Activated naive CD4-positive, alpha-beta T cell treated with anti-CD3 and anti-CD28 coated beads, Interleukin-2, amount 10 ng/mL, durations not matched to agents 7 days and 5 days (primary cell): ENCODE data around the gene TIMM8A.

Experiments used
- CTCF ChIA-PET: fragments of 350-600 bp; sonication (Branson Sonifier 250); formaldehyde crosslinking; loops from one replicate; lab custom pipeline; 2021; ENCODE audit warnings: antibody characterized with exemption; lab: Charles Lee
- DNase-seq: peaks from one replicate; pipeline ENCODE4 v3.0.0-alpha.2; 2020
- H3K27ac Mint-ChIP-seq: one replicate; pipeline ENCODE4 v1.8.0; 2021; ENCODE audit warnings: mild to moderate bottlenecking, moderate library complexity, mixed read lengths
- H3K27me3 Mint-ChIP-seq: one replicate; pipeline ENCODE4 v1.8.0; 2021; ENCODE audit warnings: mild to moderate bottlenecking, mixed read lengths
- H3K36me3 Mint-ChIP-seq: one replicate; pipeline ENCODE4 v1.8.0; 2021; ENCODE audit warnings: mixed read lengths
- H3K4me1 Mint-ChIP-seq: one replicate; pipeline ENCODE4 v1.8.0; 2021; ENCODE audit warnings: mixed read lengths
- H3K4me3 Mint-ChIP-seq: one replicate; pipeline ENCODE4 v1.8.0; 2021; ENCODE audit warnings: mild to moderate bottlenecking, moderate library complexity, mixed read lengths
- H3K9me3 Mint-ChIP-seq: one replicate; pipeline ENCODE4 v1.8.0; 2021; ENCODE audit warnings: mixed read lengths

TIMM8A gene

GRCh38 chrX:101348452-101349192, at the start of gene TIMM8A:
TIMM8A (minus strand) TSS chrX:101348742; CDS start chrX:101348664, 78 bp downstream.
- CTCF ChIA-PET, result interaction anchor here (1.7 kb wide), 1 partner anchor 42 kb away, joined by 3 read pairs; no protein-coding TSS in a partner anchor
- peaks cover 12% of the 10 kb centered on the region for H3K36me3 Mint-ChIP-seq
- H3K4me3 Mint-ChIP-seq, result peak within 1 kb of the TSS; percentile 86
- H3K9me3 Mint-ChIP-seq, result no peaks in the 10 kb centered on the region
- no peaks in the 10 kb centered on the region for H3K27me3 Mint-ChIP-seq
- peak; percentile 85 for DNase-seq
- peak within 1 kb of the TSS; percentile 86 for H3K27ac Mint-ChIP-seq
- peaks cover 21% of the 10 kb centered on the region for H3K4me1 Mint-ChIP-seq

- no peak overlapping the region for H3K4me3 Mint-ChIP-seq
- CTCF ChIA-PET, result no interaction called here
- no peaks in the 10 kb centered on the region for H3K9me3 Mint-ChIP-seq
- no peak for DNase-seq
- no peaks in the 10 kb centered on the region for H3K27me3 Mint-ChIP-seq
- no peak overlapping the region for H3K27ac Mint-ChIP-seq
- H3K4me1 Mint-ChIP-seq, result peaks cover 12% of the 10 kb centered on the region
- peaks cover 27% of the 10 kb centered on the region for H3K36me3 Mint-ChIP-seq
Measured at GRCh38 chrX:101397779-101398178, 49.2 kb upstream of the TIMM8A start.

- CTCF ChIA-PET, result no interaction called here
- Mint-ChIP-seq H3K4me1 (peaks cover 25% of the 10 kb centered on the region), H3K4me3 (no peak overlapping the region), H3K27ac (no peak overlapping the region), H3K36me3 (peaks cover 45% of the 10 kb centered on the region), H3K27me3 (no peaks in the 10 kb centered on the region), H3K9me3 (no peaks in the 10 kb centered on the region)
- DNase-seq, result no peak
Measured at GRCh38 chrX:101395789-101396188, 47.2 kb upstream of the TIMM8A start.

- Mint-ChIP-seq H3K27me3 (no peaks in the 10 kb centered on the region), H3K4me3 (no peak overlapping the region), H3K27ac (no peak overlapping the region), H3K36me3 (peaks cover 35% of the 10 kb centered on the region), H3K9me3 (no peaks in the 10 kb centered on the region), H3K4me1 (peaks cover 30% of the 10 kb centered on the region)
- DNase-seq, result no peak
- CTCF ChIA-PET, result interaction anchor here (0.7 kb wide), 1 partner anchor 11 kb away, joined by 4 read pairs; no protein-coding TSS in a partner anchor
Measured at GRCh38 chrX:101394372-101394771, 45.8 kb upstream of the TIMM8A start.

GRCh38 chrX:101393530-101394305, 45.2 kb upstream of the TIMM8A start:
- CTCF ChIA-PET, result no interaction called here
- H3K36me3 Mint-ChIP-seq, result peaks cover 34% of the 10 kb centered on the region
- peak overlapping the region; percentile 68 for H3K27ac Mint-ChIP-seq

GRCh38 chrX:101391831-101392230, 43.3 kb upstream of the TIMM8A start:
- Mint-ChIP-seq H3K4me1 (peaks cover 30% of the 10 kb centered on the region), H3K4me3 (peak overlapping the region; percentile 94), H3K36me3 (peaks cover 33% of the 10 kb centered on the region), H3K27me3 (no peaks in the 10 kb centered on the region), H3K9me3 (no peaks in the 10 kb centered on the region), H3K27ac (peak overlapping the region; percentile 90)
- CTCF ChIA-PET, result no interaction called here
- no peak for DNase-seq

More at GRCh38 chrX:101393530-101394305, 45.2 kb upstream of the TIMM8A start:
- Mint-ChIP-seq H3K27me3 (no peaks in the 10 kb centered on the region), H3K4me3 (no peak overlapping the region), H3K9me3 (no peaks in the 10 kb centered on the region), H3K4me1 (peaks cover 30% of the 10 kb centered on the region)
- no peak for DNase-seq

- H3K36me3 Mint-ChIP-seq, result peaks cover 32% of the 10 kb centered on the region
- DNase-seq, result peak; percentile 86
- peak within 1 kb of the TSS; percentile 90 for H3K27ac Mint-ChIP-seq
- H3K4me1 Mint-ChIP-seq, result peaks cover 30% of the 10 kb centered on the region
- peak within 1 kb of the TSS; percentile 94 for H3K4me3 Mint-ChIP-seq
- H3K9me3 Mint-ChIP-seq, result no peaks in the 10 kb centered on the region
- H3K27me3 Mint-ChIP-seq, result peaks cover 6% of the 10 kb centered on the region
- CTCF ChIA-PET, result interaction anchor here (0.5 to 1.4 kb wide), 6 partner anchors 11 to 349 kb away, joined by 3 to 6 read pairs (median 3); partner anchors contain the start of gene TIMM8A
Measured at GRCh38 chrX:101390664-101391525, 42.4 kb upstream of the TIMM8A start, which contains the start of gene RPL36A. RPL36A (plus strand) TSS chrX:101391011; CDS start chrX:101391044, 33 bp downstream.

- Mint-ChIP-seq H3K27me3 (peaks cover 6% of the 10 kb centered on the region), H3K27ac (no peak overlapping the region), H3K4me3 (no peak overlapping the region), H3K4me1 (peaks cover 25% of the 10 kb centered on the region), H3K9me3 (no peaks in the 10 kb centered on the region), H3K36me3 (peaks cover 23% of the 10 kb centered on the region)
- CTCF ChIA-PET, result no interaction called here
- DNase-seq, result no peak
Measured at GRCh38 chrX:101388604-101389003, 40.1 kb upstream of the TIMM8A start.

- Mint-ChIP-seq H3K9me3 (no peaks in the 10 kb centered on the region), H3K27me3 (peaks cover 6% of the 10 kb centered on the region), H3K4me3 (no peak overlapping the region), H3K36me3 (peaks cover 7% of the 10 kb centered on the region), H3K27ac (no peak overlapping the region), H3K4me1 (peaks cover 8% of the 10 kb centered on the region)
- CTCF ChIA-PET, result no interaction called here
- DNase-seq, result no peak
Measured at GRCh38 chrX:101386542-101386885, 38.0 kb upstream of the TIMM8A start.

GRCh38 chrX:101385795-101386541, 37.4 kb upstream of the TIMM8A start, which contains the start of gene BTK:
BTK (minus strand) TSS chrX:101386191; CDS start chrX:101375284, 10,907 bp downstream.
- H3K36me3 Mint-ChIP-seq, result peaks cover 2% of the 10 kb centered on the region
- no peaks in the 10 kb centered on the region for H3K9me3 Mint-ChIP-seq
- CTCF ChIA-PET, result no interaction called here
- DNase-seq, result no peak
- H3K27ac Mint-ChIP-seq, result no peak within 1 kb of the TSS
- H3K4me3 Mint-ChIP-seq, result no peak within 1 kb of the TSS
- peaks cover 5% of the 10 kb centered on the region for H3K4me1 Mint-ChIP-seq
- peaks cover 6% of the 10 kb centered on the region for H3K27me3 Mint-ChIP-seq

- CTCF ChIA-PET, result no interaction called here
- Mint-ChIP-seq H3K27ac (no peak overlapping the region), H3K4me3 (no peak overlapping the region), H3K36me3 (no peaks in the 10 kb centered on the region), H3K4me1 (no peaks in the 10 kb centered on the region), H3K9me3 (no peaks in the 10 kb centered on the region), H3K27me3 (peaks cover 6% of the 10 kb centered on the region)
- no peak for DNase-seq
Measured at GRCh38 chrX:101385026-101385684, 36.6 kb upstream of the TIMM8A start.

GRCh38 chrX:101383679-101384205, 35.2 kb upstream of the TIMM8A start:
- Mint-ChIP-seq H3K27ac (no peak overlapping the region), H3K27me3 (peaks cover 6% of the 10 kb centered on the region), H3K4me3 (no peak overlapping the region), H3K9me3 (no peaks in the 10 kb centered on the region), H3K36me3 (no peaks in the 10 kb centered on the region), H3K4me1 (no peaks in the 10 kb centered on the region)
- CTCF ChIA-PET, result interaction anchor here (0.7 kb wide), 1 partner anchor 101 kb away, joined by 4 read pairs; no protein-coding TSS in a partner anchor
- no peak for DNase-seq
